Activated B cell treated with CpG ODN at 0.5 μM for 24 hours (primary cell): Measurements from ENCODE around the gene TMEM9B. TPM values are rescaled to one million over a fixed set of nuclear protein-coding genes. Genes with fewer than 3 reads are reported as not detected.

Source experiments
- ATAC-seq: fragments of 200-7000 bp; cut with Tn5 transposase; one replicate; pipeline ENCODE4 v1.10.0; 2021; ENCODE audit warnings: low read depth, mild to moderate bottlenecking, moderate library complexity
- CTCF ChIA-PET: fragments of 350-600 bp; sonication (Branson Sonifier 250); formaldehyde crosslinking; loops from one replicate; lab custom pipeline; 2021; ENCODE audit warnings: antibody characterized with exemption; lab: Charles Lee
- POLR2A ChIA-PET: fragments of 350-600 bp; sonication (Branson Sonifier 250); formaldehyde crosslinking; loops from one replicate; lab custom pipeline; 2021; ENCODE audit warnings: antibody characterized with exemption; lab: Charles Lee
- DNase-seq: peaks from one replicate; pipeline ENCODE4 v3.0.0; 2022
- H3K27ac Mint-ChIP-seq: one replicate; pipeline ENCODE4 v1.8.0; 2020; ENCODE audit warnings: mixed read lengths
- H3K27me3 Mint-ChIP-seq: one replicate; pipeline ENCODE4 v1.8.0; 2021; ENCODE audit warnings: mixed read lengths
- H3K36me3 Mint-ChIP-seq: one replicate; pipeline ENCODE4 v1.8.0; 2021; ENCODE audit warnings: low read depth, mixed read lengths
- H3K4me1 Mint-ChIP-seq: one replicate; pipeline ENCODE4 v1.8.0; 2021; ENCODE audit warnings: mixed read lengths
- H3K4me3 Mint-ChIP-seq: one replicate; pipeline ENCODE4 v1.8.0; 2020; ENCODE audit warnings: mild to moderate bottlenecking, mixed read lengths
- H3K9me3 Mint-ChIP-seq: one replicate; pipeline ENCODE4 v1.8.0; 2020; ENCODE audit warnings: mixed read lengths
- intact Hi-C: fragments of 100-400 bp; cut with micrococcal nuclease; formaldehyde crosslinking; loops from one replicate; pipeline ENCODE4 v1.15.1; 2024
- total RNA-seq: library from RNA; stranded (reverse); gene quantifications from 2 replicates; pipeline ENCODE4 v1.2.3, GENCODE V29; 2022
- TF ChIP-seq, protein P1 (sequence below): fragments of 200-600 bp; IDR thresholded peaks from one replicate; pipeline ENCODE4 v1.8.0; 2022; ENCODE audit warnings: antibody characterized with exemption, mild to moderate bottlenecking

The TMEM9B gene
- total RNA-seq, 1 donor from 2014 or later: 29.6 TPM

DNA sequence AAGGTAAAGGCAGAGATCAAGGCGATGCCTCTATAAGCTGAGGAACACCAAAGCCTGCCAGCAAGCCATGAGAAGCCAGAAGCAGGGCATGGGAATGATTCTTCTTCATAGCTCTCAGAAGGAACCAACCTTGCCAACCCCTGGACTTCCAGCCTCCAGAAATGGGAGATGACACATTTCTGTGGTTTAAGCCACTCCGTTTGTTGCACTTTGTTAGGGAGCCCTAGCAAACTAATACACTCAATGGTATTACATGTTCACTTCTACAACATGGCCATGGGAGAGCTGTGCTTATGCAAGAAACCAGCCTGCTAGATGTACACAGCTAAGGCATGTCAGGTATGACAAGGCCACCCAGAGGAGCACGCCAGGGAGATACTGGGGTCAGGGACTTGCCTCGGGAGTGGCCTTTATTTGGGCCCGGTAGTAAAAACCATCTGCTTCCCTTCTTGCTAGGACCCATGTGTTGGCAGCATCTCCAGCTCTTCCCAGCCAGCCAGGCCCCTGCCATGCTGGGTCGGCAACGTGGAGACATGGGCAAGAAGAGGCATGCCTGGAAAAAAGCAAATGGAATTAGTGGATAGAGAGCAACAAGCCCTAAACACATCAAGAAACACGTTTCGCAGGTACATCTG, 35.1 kb downstream of the TMEM9B start:
- no peaks in the 10 kb centered on the region for H3K4me1 Mint-ChIP-seq

DNA sequence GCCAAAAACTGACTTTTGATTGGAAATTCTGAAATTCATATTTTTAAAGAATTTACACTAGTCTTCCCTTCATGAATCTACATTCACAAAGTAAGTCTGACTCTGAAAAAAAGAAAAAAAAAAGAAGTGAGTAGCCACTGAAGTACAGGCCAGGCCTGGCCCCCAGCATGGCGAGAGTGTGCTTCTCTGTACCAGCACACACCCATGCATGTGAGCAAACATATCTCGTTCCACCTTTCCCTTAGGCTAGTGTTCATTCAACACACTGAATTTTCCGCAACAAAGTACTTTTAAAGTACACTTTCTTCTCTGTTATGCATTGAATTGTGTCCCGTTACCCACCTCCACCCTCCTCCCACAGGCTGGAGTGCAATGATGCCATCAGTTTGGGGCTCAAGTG, 36.0 kb downstream of the TMEM9B start:
- Mint-ChIP-seq H3K27ac (no peak overlapping the region), H3K4me1 (no peaks in the 10 kb centered on the region), H3K9me3 (no peaks in the 10 kb centered on the region), H3K27me3 (no peaks in the 10 kb centered on the region), H3K4me3 (no peak overlapping the region), H3K36me3 (no peaks in the 10 kb centered on the region)
- ChIA-PET CTCF (no interaction called here), POLR2A (no interaction called here)
- intact Hi-C loops: no loop called here
- DNase-seq (no peak), ATAC-seq (no peak)
- TF ChIP-seq, protein P1, sequence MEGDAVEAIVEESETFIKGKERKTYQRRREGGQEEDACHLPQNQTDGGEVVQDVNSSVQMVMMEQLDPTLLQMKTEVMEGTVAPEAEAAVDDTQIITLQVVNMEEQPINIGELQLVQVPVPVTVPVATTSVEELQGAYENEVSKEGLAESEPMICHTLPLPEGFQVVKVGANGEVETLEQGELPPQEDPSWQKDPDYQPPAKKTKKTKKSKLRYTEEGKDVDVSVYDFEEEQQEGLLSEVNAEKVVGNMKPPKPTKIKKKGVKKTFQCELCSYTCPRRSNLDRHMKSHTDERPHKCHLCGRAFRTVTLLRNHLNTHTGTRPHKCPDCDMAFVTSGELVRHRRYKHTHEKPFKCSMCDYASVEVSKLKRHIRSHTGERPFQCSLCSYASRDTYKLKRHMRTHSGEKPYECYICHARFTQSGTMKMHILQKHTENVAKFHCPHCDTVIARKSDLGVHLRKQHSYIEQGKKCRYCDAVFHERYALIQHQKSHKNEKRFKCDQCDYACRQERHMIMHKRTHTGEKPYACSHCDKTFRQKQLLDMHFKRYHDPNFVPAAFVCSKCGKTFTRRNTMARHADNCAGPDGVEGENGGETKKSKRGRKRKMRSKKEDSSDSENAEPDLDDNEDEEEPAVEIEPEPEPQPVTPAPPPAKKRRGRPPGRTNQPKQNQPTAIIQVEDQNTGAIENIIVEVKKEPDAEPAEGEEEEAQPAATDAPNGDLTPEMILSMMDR: no peak

More for the DNA sequence above, 35.1 kb downstream of the TMEM9B start:
- no peak overlapping the region for H3K27ac Mint-ChIP-seq
- intact Hi-C loops: no loop called here
- POLR2A ChIA-PET: interaction anchor here (0.6 kb wide), 1 partner anchor 26 kb away, joined by 4 read pairs; no protein-coding TSS in a partner anchor
- CTCF ChIA-PET: no interaction called here
- no peak overlapping the region for H3K4me3 Mint-ChIP-seq
- TF ChIP-seq, protein P1: no peak
- H3K9me3 Mint-ChIP-seq: no peaks in the 10 kb centered on the region
- no peaks in the 10 kb centered on the region for H3K36me3 Mint-ChIP-seq
- DNase-seq (no peak), ATAC-seq (no peak)
- no peaks in the 10 kb centered on the region for H3K27me3 Mint-ChIP-seq

DNA sequence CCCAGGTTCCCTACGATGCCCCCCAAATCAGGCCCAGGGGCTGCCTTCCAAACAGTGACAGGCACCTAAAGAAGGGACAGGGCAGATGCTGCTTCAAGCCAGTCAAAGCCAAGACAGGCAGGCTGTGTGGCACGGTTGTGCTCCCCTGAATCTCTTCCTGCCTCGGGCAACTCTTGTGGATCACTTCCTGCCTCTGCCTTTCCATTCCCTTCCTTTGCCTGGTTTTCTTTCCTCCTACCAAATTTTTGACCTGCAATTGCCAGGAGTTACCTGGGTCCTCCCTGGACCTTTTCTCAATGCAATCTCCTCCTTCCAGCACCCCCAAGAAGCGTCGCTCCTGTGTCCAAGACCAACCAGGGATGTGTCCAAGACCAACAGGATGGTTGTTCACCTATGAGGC, 37.0 kb downstream of the TMEM9B start:
- Mint-ChIP-seq H3K4me3 (no peak overlapping the region), H3K27ac (no peak overlapping the region), H3K9me3 (no peaks in the 10 kb centered on the region), H3K27me3 (no peaks in the 10 kb centered on the region), H3K4me1 (no peaks in the 10 kb centered on the region), H3K36me3 (peaks cover 2% of the 10 kb centered on the region)
- ATAC-seq (no peak), DNase-seq (no peak)
- intact Hi-C loops: no loop called here
- ChIA-PET POLR2A (no interaction called here), CTCF (no interaction called here)
- TF ChIP-seq, protein P1: no peak

DNA sequence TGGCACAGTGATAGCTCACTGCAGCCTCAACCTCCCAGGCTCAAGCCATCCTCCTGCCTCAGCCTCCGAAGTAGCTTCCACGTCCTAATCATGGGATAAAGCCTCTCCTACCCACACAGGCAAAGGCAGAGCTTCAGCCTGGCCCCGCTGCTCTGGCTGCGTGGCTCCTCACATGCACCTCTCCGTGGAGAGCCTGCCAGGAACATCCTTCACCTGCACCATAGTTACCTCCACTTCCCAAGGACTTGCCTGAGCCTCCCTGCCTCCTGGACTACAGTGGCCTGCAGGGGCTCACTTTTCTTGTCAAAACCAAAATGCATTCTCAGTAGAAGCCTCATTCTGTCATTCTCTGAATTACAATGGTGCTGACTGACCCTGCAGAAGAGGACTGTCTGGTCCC, 38.0 kb downstream of the TMEM9B start:
- H3K4me3 Mint-ChIP-seq: no peak overlapping the region
- ATAC-seq (no peak), DNase-seq (no peak)
- POLR2A ChIA-PET: interaction anchor here (0.6 kb wide), 1 partner anchor 92 kb away, joined by 5 read pairs; no protein-coding TSS in a partner anchor
- CTCF ChIA-PET: interaction anchor here (1.1 kb wide), 1 partner anchor 11 kb away, joined by 3 read pairs; no protein-coding TSS in a partner anchor
- TF ChIP-seq, protein P1: no peak
- H3K27ac Mint-ChIP-seq: no peak overlapping the region
- no peaks in the 10 kb centered on the region for H3K4me1 Mint-ChIP-seq
- no peaks in the 10 kb centered on the region for H3K27me3 Mint-ChIP-seq
- peaks cover 7% of the 10 kb centered on the region for H3K36me3 Mint-ChIP-seq
- H3K9me3 Mint-ChIP-seq: no peaks in the 10 kb centered on the region
- intact Hi-C loops: no loop called here

DNA sequence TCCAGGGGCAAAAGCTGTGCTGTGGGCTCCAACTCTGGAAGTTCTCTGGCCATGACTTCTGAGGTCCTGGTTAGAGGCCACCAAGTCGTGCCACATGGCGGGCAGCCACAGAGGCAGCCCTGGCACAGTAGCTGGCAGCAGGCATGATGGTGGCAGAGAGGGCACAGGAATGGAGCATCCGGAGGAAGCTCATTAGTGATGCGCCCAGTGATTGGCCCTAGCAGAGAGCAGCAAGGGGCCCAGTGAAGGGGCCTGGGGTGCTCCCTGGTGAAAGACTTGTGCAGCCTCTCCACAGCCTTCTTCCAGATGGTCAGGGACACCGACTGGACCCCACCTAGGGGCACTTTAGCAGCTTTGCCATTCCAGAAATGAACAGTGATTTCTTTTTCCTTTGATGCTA, 38.5 kb downstream of the TMEM9B start:
- Mint-ChIP-seq H3K4me1 (no peaks in the 10 kb centered on the region), H3K27me3 (no peaks in the 10 kb centered on the region), H3K36me3 (peaks cover 9% of the 10 kb centered on the region), H3K4me3 (no peak overlapping the region), H3K27ac (no peak overlapping the region), H3K9me3 (no peaks in the 10 kb centered on the region)
- intact Hi-C loops: no loop called here
- ATAC-seq: no peak
- POLR2A ChIA-PET: no interaction called here
- CTCF ChIA-PET: interaction anchor here (1.1 kb wide), 1 partner anchor 11 kb away, joined by 3 read pairs; no protein-coding TSS in a partner anchor
- DNase-seq: no peak
- TF ChIP-seq, protein P1: no peak
